ENCODE data around the gene SSH2.
"Not testable (repeated sequence)": the region's sequence is repeated elsewhere in the genome, so short reads cannot be mapped to it uniquely, and the experiment has no call there.

The SSH2 gene

GRCh38 chr17:29791336-29792080 is 138.5 kb downstream of the SSH2 start:
- no peak for DNase-seq (ENCODE audit: low spot score)
- Histone ChIP-seq H3K27ac (no peak overlapping the region), H3K4me3 (no peak overlapping the region)
- TF ChIP-seq CTCF (IDR thresholded peaks at IDR 0.05) = no peak

GRCh38 chr17:29789196-29790170 is 140.5 kb downstream of the SSH2 start:
- no peak for TF ChIP-seq CTCF (IDR thresholded peaks at IDR 0.05)
- DNase-seq (ENCODE audit: low spot score) = no peak
- Histone ChIP-seq H3K27ac (peak overlapping the region; percentile 43 to 76), H3K4me3 (no peak overlapping the region)

GRCh38 chr17:29787995-29788394 is 142.0 kb downstream of the SSH2 start:
- no peak for TF ChIP-seq CTCF (IDR thresholded peaks at IDR 0.05)
- Histone ChIP-seq H3K4me3 (no peak overlapping the region), H3K27ac (no peak overlapping the region)

GRCh38 chr17:29782917-29783316 is 147.1 kb downstream of the SSH2 start:
- TF ChIP-seq CTCF (IDR thresholded peaks at IDR 0.05) = no peak
- no peak overlapping the region for H3K4me3 ChIP-seq
- no peak overlapping the region for H3K27ac ChIP-seq
- DNase-seq (ENCODE audit: low spot score) = no peak

More at GRCh38 chr17:29787995-29788394, 142.0 kb downstream of the SSH2 start:
- no peak for DNase-seq (ENCODE audit: low spot score)

- DNase-seq (ENCODE audit: low spot score); H3K27ac ChIP-seq; H3K4me3 ChIP-seq: not testable (repeated sequence)
Observed at GRCh38 chr17:29779812-29780190, 150.2 kb downstream of the SSH2 start.

- Histone ChIP-seq H3K4me3 (no peak overlapping the region), H3K27ac (no peak overlapping the region)
- TF ChIP-seq CTCF (IDR thresholded peaks at IDR 0.05) = peak; percentile 68
- peak; percentile 82 for DNase-seq (ENCODE audit: low spot score)
Observed at GRCh38 chr17:29778956-29779811, 150.8 kb downstream of the SSH2 start.

- TF ChIP-seq CTCF (IDR thresholded peaks at IDR 0.05) = no peak
- Histone ChIP-seq H3K4me3 (no peak overlapping the region), H3K27ac (no peak overlapping the region)
- no peak for DNase-seq (ENCODE audit: low spot score)
Observed at GRCh38 chr17:29777663-29778062, 152.4 kb downstream of the SSH2 start.

Measured in coronary artery (tissue), 2 donors.